B cell (primary cell): ENCODE measurements around the gene RNF152.

Experiments
- CTCF ChIP-seq: fragments of 200-600 bp; IDR thresholded peaks from one replicate; pipeline ENCODE4 v1.8.0; 2022; ENCODE audit warnings: antibody characterized with exemption, mild to moderate bottlenecking
- EZH2 ChIP-seq: IDR thresholded peaks from 2 replicates; pipeline ENCODE4 v1.6.1; 2012; ENCODE audit warnings: borderline replicate concordance, low read depth, mild to moderate bottlenecking, moderate library complexity, low read length; ENCODE audit not compliant: insufficient read depth, poor library complexity, severe bottlenecking

- TF ChIP-seq CTCF, result no peak
- no peak for TF ChIP-seq EZH2
These were observed 5.9 kb upstream of the RNF152 start for GRCh38 chr18:61898640-61899101.
